ENCODE data around the gene EPS8. TPM values are rescaled to one million over a fixed set of nuclear protein-coding genes. Genes with fewer than 3 reads are reported as not detected.
A peak's percentile ranks its signal among the peaks of the same experiment; 100 is the strongest.

Gene EPS8
- total RNA-seq, 1 experiment from 2014 or later: 18.8 TPM

DNA sequence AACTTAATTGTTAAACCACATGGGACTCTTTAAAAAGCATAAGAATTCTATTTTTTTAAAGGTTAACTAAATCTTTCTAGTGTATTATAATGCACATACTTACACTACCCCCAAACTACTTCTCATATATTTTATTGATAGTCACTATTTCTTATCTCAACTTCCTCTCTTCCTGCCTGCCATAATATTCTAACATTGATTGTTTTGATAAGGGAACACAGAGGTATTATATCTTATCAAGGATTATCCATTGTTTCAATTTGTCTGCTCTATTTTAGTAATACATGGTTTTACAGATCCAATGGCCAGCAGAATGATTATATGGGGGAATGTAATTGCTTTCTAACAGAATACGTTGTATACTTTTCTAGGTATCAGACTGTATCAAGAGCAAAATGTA, 98.9 kb downstream of the EPS8 start:
- no peak for DNase-seq (ENCODE audit: low spot score)

DNA sequence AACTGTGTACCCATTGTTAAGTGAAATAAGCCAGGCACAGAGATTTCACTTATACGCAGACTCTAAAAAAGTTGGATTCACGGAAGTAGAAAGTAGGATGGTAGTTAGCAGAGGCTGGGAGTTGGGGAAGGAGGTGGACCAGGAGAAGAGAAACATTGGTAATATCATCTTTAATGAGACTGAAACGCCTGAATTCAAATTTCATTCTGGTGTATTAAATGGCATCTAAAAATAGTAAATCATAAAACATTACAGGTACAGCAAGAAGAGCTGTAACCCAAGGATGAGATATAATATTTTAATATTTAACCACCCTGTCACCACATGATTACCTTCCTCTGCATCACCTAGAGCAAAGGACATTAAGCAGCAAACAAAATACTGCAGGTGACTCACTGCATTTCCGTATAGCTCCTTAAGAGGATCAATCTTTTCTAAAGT, 99.4 kb downstream of the EPS8 start:
- no peak for DNase-seq (ENCODE audit: low spot score)

DNA sequence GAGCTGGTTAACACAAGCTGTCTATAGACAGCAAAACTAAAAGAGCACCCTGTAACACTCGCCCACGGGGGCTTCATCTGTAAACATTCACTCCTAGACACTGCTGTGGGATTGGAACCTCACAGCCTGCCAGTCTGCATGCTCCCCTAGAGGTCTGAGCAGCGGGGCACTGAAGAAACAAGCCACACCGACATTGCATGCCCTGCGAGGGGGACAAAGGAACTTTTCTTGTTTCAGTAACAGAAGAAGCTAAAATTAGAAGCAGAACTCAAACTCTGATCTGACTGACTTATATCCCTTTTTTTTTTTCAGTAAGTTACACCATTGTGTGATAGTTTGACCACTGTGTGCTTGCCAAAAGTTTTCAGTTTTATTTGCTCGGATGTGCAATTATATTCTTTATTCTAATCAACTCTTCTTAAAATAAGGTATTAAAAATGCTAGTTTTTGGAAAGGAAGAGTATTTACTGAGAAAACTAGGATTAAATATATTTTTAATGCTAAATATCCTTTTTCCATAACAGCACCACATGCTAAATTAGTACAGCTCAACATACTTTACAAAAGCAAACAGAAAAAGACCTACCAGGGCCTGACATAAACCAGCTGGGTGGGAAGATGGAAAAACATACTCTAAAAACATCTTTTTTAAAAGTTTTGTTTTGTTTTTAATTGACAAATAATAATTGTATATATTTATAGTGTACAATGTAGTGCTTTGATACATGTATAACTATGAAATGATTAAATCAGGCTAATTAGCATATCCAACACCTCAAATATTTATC, 100.2 kb downstream of the EPS8 start:
- peak; percentile 17 for DNase-seq (ENCODE audit: low spot score)

DNA sequence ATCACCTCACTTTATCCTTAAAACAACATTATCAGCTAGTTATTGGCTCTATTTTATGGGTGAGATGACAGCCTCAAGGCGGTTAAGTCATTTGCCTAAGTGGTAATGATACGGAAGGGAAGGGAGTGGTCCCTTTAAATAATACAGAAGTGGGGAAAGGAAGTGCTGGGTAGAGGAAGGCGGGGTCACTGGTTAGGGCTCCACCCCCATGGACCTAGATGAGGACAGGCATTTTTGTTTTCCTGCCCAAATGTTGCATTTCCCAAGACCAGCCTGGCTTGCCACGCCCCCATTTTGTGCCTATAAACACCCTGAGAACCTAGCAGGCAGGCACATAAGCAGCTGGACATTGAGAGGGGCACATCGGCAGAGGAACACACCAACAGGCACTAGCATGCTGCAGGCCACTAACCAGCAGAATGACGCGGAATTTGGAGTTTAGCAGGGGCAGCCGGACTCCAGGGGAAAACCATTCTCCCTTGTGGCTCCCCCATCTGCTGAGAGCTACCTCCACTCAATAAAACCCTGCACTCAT, 100.9 kb downstream of the EPS8 start:
- DNase-seq (ENCODE audit: low spot score): peak; percentile 88

DNA sequence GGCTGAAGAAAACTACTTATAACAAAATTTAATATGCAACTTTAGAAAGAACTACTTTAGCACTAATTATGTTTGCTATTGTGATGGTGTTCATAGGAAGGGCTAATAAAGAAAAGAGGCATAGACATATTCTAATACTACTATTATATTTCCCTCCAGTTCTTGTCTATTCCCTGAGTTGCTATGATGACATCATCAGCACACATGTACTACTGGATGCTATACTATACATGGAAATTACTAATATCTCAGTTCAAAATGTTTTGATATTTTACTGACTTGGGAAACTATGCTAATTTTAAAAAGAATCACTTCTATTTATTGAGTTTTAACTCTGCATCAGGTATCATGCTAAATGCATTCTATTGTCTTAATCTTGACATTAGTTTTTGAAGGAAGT, 101.6 kb downstream of the EPS8 start:
- no peak for DNase-seq (ENCODE audit: low spot score)

DNA sequence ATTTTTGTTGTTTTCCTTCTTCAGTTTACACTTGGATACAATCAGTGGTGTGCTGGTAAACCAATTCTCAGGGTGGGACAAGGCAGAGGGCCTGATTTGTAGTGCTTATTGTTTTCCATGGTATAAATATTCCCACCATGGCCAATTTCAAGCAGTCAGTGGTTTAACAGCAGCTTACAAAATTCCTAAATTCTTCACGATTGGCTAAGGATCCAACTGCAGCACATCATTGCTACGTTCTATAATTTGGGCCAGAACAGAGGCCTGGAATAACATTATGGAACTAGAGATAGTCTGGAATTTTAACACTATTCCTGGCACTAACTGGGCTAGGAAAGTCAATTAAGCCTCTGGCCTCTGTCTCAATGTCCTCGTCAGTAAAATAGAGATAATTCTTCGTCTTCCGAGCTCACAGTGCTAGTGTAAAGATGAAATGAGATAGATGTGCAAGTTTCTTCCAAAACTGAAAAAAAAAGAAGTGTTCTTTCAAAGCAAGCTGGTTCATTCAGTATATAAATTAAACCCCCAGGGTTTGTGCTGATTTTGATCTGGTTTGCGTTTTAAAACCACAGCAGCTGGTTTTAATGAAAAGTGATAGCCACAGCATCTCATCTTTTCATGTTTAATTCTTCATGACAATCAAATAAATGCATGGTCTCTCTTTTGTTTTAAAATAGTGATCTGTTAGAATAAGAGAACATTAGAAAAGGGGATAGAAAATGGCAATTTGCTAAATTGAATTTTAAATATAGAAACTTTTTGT, 104.1 kb downstream of the EPS8 start:
- DNase-seq (ENCODE audit: low spot score): no peak

DNA sequence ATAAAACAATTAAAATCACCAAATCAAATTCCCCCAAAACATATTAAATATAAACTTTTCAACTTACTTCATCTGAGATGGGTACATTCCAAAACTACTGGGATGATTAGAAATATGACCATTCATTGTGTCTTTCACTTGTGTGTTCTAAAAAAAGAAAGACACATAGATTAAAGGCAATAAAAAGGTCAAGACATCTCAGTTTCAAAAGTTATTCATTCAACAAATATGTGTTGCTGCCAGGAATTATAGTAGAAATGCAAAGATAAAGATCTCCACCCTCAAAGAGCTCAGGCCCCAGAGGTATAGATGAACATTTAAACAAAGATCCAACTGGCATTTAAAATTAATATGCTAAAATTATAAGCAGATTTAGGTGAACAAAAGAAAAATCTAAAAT, 106.4 kb downstream of the EPS8 start:
- DNase-seq (ENCODE audit: low spot score): no peak

DNA sequence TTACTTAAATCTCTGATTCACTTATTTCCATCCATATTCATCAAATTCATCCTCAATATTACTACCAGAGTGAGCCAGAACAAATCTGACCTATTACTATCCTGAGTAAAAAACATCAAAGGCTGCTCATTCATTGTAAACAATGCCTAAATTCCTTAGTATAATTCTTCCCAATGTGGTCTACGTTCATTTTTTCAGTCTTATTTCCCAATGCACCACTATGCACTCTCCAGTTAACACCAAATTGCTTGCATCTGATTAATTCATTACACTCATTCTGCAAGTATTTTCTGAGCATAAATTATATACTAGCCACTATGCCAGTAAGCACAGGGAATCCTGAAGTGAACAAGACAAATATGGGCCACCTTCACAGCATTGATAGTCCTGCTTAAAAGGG, 110.0 kb downstream of the EPS8 start:
- no peak for DNase-seq (ENCODE audit: low spot score)

DNA sequence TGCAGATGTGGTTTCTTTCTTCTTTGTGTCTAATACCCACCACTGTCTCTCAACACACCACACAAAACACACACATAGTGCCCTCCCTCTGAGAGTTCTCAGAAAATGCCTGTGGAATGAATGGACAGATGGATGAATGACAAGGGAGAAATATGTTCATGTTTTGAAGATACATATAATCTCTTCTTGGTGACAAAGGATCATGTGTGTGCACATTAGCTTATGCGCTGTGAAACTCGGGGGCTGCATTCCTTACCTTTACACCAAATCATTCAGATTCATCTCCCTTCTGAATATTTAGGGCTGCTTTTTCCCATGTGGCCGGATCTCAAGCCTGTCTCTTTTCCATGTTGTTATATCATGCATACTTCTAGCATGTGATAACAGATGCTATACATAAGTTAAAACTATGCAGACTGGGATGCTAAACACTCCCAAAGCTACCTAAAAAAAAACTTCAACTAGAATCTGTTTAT, 111.4 kb downstream of the EPS8 start:
- DNase-seq (ENCODE audit: low spot score): no peak

DNA sequence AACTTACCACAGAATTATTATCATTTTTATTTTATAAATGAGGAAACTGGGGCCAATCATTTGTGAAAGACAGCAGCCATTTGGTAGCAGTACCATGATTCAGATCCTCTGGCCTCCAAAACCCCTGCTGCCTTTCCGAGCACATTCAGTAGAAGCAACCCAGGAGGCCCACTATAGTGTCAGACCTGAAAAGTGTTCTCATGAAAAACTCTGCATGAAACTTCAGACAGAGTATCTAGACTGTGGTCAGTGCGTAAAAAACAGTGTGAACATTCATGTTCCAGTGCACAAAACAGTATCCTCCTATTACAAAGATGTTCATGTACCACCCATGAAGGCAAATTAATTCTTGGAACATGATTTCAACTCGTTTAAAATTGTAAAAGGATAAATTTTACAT, 112.0 kb downstream of the EPS8 start:
- no peak for DNase-seq (ENCODE audit: low spot score)

DNA sequence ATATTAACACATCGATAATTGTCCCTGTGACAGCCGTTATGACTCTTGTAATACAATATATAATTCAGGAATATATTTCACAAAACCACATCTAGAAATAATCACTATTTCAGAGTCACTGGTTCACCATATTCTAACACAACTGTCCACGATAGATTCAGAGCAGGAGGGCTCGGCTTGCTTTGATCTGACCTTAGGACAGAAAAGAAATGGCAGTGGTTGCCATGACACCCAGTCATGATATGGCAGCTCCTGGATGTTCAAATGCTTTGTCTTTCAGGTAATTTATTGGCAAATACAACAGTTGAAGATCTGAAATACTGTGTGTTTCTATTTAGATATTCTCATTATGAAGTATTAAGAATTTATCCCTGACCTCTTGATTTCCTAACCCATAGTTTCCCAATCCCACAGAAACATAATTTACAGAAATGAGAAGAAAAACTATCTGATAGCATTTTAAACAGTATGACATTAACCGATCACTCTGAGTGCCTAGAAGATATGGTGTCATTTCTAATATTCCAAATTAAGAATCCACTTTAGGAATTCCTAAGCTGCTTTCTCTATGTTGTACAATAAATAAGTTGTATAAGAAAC, 116.4 kb downstream of the EPS8 start:
- DNase-seq (ENCODE audit: low spot score): no peak

DNA sequence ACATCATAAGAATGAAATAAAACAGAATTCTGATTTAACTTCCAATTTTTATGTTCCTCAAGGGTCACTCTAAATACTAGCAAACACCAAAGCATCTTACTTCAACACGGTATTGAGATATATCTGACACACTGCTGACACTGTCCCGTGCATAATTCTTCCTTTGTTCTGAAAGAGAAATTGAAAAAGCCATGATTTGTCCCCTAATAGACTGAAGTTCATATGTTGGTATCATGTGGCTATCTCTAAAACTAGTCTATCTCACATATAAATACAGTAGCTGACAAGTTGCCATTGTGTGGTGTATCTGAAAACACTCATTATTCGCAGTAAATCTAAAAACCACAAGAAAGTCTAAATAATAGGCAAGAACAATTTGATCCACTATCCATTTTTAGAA, 118.4 kb downstream of the EPS8 start:
- DNase-seq (ENCODE audit: low spot score): no peak

DNA sequence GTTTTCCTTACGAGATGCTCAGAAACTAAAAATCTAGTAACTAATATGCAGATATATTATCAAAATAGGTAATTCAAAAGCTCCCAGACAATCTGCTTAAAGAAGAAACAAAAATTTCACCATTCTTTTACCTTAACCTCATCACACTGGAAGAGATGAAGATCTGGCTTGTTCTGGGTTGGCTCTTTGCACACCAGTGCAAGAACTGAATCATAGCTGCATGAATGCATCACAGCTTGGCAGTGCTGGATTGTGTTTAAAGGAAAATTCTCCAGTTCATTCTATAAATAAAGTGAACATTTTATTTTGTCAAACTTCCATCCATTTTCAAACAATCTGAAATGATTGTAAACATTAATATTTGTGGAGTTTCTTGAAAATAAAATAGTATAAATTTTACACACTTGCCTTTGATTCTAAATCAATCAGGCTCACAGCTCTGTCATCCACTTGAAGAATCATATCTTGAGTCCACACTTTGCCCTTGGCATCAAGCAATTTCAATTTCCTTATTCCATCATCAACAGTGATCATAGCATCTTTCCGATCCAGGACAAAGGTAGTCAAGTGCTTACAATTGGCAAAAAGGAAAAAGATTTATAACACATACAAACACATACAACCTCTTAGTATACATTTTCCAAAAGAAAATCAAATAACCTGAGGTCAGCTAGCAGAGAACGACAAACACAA, 119.8 kb downstream of the EPS8 start:
- DNase-seq (ENCODE audit: low spot score): no peak

DNA sequence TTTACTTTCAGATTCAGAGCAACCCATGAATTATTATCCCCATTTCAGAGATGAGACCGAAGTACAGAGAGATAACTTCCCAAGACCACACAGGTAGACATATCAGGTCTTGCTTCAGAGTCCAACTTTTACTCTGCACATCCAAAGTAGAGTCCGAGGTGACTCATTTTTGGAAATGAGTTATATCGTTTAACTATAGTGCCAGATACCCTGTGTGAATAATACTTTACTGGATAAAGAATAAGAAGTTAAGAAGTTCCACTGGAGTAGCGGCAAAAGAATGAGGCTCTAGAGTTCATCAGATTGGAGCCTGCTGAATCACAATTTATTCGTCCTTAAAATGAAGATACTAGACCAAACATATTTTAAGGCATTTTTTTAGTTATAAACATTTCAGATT, 124.7 kb downstream of the EPS8 start:
- DNase-seq (ENCODE audit: low spot score): no peak

DNA sequence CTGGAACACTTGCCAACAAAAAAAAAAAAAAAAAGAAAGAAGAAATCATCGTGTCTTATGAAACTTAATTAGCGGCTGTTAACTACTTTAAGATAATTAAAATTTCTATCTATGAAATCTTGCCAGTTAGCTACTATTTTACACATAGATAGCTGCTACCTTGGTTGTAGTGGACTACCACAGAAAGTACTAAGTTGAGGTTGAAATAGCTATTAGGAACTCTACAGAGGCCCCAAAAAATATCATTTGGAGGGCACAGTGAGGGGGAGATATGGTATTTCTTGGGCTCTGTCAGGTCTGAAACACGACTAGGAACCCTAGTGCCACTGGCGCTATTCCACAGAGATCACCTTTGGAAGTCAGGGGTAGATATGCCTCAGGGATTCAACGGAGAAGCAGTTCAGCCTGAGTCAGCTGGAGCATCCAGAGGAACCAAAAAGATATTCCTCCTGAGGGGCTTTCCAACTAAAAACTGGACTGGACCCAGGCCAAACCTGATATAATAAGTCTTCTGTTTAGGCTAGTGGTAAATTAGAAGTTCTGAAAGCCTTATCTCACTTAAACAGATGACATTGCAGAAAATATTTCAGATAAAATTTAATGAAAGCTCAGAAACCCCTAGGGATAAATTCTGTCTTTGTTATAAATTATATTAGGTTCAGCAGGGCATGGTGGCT, 126.1 kb downstream of the EPS8 start:
- DNase-seq (ENCODE audit: low spot score): no peak

DNA sequence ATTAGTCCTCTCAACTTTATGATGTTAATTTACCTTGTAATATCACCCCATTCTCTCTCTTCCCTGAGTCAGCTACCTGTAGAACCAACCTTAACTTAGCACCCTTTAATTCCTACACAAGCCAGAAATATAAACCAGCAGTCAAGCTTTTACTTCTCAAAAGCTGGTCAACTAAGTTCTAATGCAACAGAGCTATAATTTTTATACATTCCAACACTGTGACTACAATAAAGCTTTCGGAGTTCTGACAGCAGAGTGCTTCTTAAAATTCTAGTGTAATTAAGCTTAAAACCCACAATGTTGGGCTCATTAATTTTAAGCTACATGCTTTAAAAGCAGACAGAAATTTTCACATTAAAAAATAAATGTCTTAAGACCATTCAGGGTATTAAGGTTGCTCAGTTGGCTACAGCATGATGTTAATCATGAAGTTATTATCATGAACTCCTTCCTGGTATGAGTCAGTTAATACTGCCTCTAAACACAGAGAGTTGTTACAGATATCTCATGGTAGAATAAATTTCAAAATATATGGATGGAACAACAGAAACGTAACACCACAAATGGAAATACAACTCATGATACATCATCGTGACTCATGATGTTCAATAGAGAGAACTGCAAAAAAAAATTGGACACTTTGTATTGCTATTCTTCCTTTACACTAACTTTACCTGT, 126.7 kb downstream of the EPS8 start:
- DNase-seq (ENCODE audit: low spot score): peak; percentile 85

DNA sequence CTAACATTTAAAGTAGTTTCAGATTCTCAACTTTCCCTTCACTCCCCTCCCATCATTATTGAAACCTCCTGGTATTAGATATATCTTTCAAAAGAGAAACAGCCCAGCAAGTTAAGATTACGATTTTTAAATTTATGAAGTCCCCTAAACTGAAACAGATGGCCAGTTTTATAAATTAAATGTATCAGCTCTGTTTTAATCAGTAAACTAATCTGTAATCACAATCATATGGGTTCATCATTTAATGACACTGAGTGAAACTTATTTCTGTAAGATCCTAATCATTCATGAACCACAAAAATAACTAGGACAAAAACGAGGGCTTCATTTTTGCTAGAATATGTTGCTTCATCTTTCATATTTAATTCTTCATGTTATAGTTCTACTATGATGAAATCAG, 137.8 kb downstream of the EPS8 start:
- no peak for DNase-seq (ENCODE audit: low spot score)

DNA sequence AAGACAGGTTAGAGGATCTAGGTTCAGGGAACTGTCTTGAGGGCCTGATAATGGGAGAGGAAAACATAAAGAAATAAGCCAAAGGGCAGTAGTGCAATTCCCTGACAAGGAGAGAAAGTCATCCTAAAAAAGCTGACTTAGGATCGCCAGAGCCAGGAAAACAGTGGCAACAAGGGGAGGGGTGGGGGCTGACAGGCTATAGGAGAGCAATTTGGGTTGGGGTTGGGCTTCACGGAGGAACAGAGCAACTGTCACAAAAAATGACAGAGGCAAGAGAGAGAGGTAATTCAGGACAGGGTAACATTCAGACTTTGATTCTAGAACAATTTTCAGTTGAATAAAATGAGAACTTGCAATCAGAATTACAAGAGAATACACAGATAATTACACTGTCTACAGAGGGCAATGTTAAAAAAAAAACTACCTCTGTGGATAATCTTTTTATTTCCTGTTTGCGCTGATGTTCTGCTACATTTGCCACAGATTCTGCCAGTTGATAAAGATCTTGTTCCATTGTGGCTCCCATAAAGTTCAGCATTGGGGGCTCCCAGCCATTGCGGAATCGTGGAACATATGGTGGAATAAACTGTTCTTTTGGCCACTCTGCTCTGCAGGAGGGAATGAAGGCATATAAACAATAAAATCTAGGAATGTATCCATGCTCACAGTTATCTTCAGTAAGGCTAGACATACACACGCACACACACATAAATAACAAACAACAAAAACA, 138.6 kb downstream of the EPS8 start:
- DNase-seq (ENCODE audit: low spot score): no peak

DNA sequence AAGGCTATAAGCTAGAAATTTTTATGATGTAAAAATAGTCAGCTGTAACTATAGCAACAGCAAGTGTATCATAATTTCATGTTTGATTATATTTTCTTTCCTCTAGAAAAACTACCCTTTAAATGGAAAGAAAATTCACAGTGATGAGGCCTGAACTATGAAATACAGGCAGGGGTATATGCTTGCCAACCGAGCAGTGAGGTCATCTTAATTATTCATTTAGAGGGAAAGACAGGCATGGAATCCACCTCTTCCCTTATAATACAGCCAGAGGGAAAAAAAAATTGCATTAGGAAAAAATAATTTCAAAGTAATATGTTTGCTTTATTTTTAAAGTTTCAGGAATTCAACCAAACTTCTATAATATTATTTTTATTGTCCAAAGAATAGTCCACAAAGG, 139.8 kb downstream of the EPS8 start:
- DNase-seq (ENCODE audit: low spot score): no peak

DNA sequence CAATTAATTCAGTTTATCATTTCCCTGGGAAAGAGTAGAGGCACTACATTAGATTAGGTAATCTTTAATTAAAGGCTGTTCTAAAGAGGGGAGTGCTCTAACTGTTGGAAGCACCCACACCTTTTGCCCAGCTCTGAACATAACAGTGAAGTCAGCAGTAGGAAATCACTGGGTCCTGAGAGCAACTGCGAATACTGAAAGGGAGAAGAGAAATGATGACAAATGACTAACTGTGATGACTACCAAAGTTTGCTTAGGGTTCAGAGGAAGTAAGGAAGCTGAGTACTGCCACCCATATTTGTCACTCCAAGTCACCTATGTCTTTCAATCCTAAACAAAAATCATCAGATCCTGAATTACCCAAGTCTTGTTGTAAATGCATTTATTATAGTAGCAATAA, 140.6 kb downstream of the EPS8 start:
- no peak for DNase-seq (ENCODE audit: low spot score)

Data from H4 (cell line).